Gastrocnemius medialis (tissue), 4 donors: Measurements from ENCODE around the gene PLCD1. TPM values are rescaled to one million over a fixed set of nuclear protein-coding genes. Genes with fewer than 3 reads are reported as not detected.
"Not testable (repeated sequence)": the region's sequence is repeated elsewhere in the genome, so short reads cannot be mapped to it uniquely, and the experiment has no call there.

Source experiments
- ATAC-seq, 2 donors: fragments of 150-250 bp; one replicate each; pipeline ENCODE4 v1.9.1; 2016
- DNase-seq, 2 donors: peaks; one replicate each; pipeline ENCODE4 v3.0.0-alpha.2; 2019
- H3K27ac ChIP-seq, 4 donors: fragments of 200-600 bp; sonication (generic); 1 replicate in 1 of 4; 2 replicates in 3 of 4; pipeline ENCODE4 v1.5.1; 2016 to 2018; ENCODE audit warnings: mild to moderate bottlenecking in 2 of 4, moderate library complexity in 1 of 4
- H3K27me3 ChIP-seq, 3 donors: fragments of 200-600 bp; sonication (generic) in 2 of 3; 1 replicate in 1 of 3; 2 replicates in 2 of 3; pipeline versions ENCODE4 v1.5.1 to v1.6.0; 2016 to 2019; ENCODE audit warnings: mild to moderate bottlenecking in 1 of 3, moderate library complexity in 1 of 3
- H3K36me3 ChIP-seq, 2 donors: fragments of 200-600 bp; sonication (generic) in 1 of 2; one replicate each; pipeline ENCODE4 v1.5.1; 2017 to 2018
- H3K4me1 ChIP-seq, 2 donors: fragments of 200-600 bp; sonication (generic) in 1 of 2; one replicate each; pipeline ENCODE4 v1.5.1; 2016 to 2017; ENCODE audit warnings: mild to moderate bottlenecking in 2 of 2
- H3K4me3 ChIP-seq, 4 donors: fragments of 200-600 bp; sonication (generic) in 3 of 4; 1 replicate in 1 of 4; 2 replicates in 3 of 4; pipeline ENCODE4 v1.5.1; 2016 to 2019; ENCODE audit warnings: mild to moderate bottlenecking in 2 of 4
- H3K9me3 ChIP-seq, 3 donors: fragments of 200-600 bp; sonication (generic) in 2 of 3; 1 replicate in 1 of 3; 2 replicates in 2 of 3; pipeline ENCODE4 v1.5.1; 2016 to 2019
- CTCF ChIP-seq, 5 experiments: fragments of 450-650 bp in 3 of 5; fragments of 200-600 bp in 2 of 5; sonication (generic) in 2 of 5; IDR thresholded peaks in 4 of 5; conservative IDR thresholded peaks in 1 of 5; 1 replicate in 4 of 5; 2 replicates in 1 of 5; pipeline ENCODE4 v1.5.1; 2016 to 2019; ENCODE audit warnings: antibody characterized with exemption in 5 of 5, mild to moderate bottlenecking in 3 of 5, moderate library complexity in 3 of 5
- POLR2A ChIP-seq, 2 donors: fragments of 450-650 bp; IDR thresholded peaks; one replicate each; pipeline ENCODE4 v1.6.1; 2017; ENCODE audit warnings: antibody characterized with exemption in 2 of 2, mild to moderate bottlenecking in 2 of 2, moderate library complexity in 2 of 2
- in situ Hi-C, 4 donors: fragments of 200-750 bp; cut with MboI; loops; one replicate each; pipeline versions ENCODE4 v1.15.0 to v1.8.0; 2017; ENCODE audit warnings: low sequenced_read_pairs in 4 of 4
- intact Hi-C: fragments of 100-400 bp; cut with DNase I; formaldehyde crosslinking; loops from one replicate; pipeline ENCODE4 v1.15.1; 2023; ENCODE audit warnings: low total_unique reads
- total RNA-seq, 4 donors: library from RNA; depleted of rRNA; stranded (reverse); fragments of >200 nt; gene quantifications; one replicate each; pipeline versions ENCODE4 v1.1.0 to v1.2.3, GENCODE V29; 2016

PLCD1 gene
- total RNA-seq, 4 donors from 2014 or later = 2.4 to 6.2 (median 4.7) TPM

- no peaks in the 10 kb centered on the region for H3K36me3 ChIP-seq
- DNase-seq = no peak
These were observed 7.5 kb upstream of the PLCD1 start for GRCh38 chr3:38036906-38037305.

GRCh38 chr3:38036286-38036685 lies 6.8 kb upstream of the PLCD1 start:
- H3K4me3 ChIP-seq = no peak overlapping the region
- no peak for ATAC-seq
- peaks cover 8 to 17% (median 9%) of the 10 kb centered on the region in 3 donors for H3K27me3 ChIP-seq
- in situ Hi-C loops (no loop called here), intact Hi-C loops (no loop called here)
- H3K36me3 ChIP-seq = no peaks in the 10 kb centered on the region
- no peak for DNase-seq
- H3K27ac ChIP-seq = no peak overlapping the region
- peaks cover 10 to 12% of the 10 kb centered on the region in 2 donors for H3K4me1 ChIP-seq
- H3K9me3 ChIP-seq = no peaks in the 10 kb centered on the region
- TF ChIP-seq POLR2A (IDR thresholded peaks at IDR 0.05) (no peak), CTCF (IDR thresholded peaks at IDR 0.05 in 4 of 5, conservative IDR thresholded peaks at IDR 0.05 in 1 of 5) (no peak)

More at GRCh38 chr3:38036906-38037305, 7.5 kb upstream of the PLCD1 start:
- Histone ChIP-seq H3K9me3 (no peaks in the 10 kb centered on the region), H3K4me1 (peaks cover 10 to 12% of the 10 kb centered on the region in 2 donors), H3K4me3 (no peak overlapping the region), H3K27ac (no peak overlapping the region), H3K27me3 (peaks cover 8 to 17% (median 9%) of the 10 kb centered on the region in 3 donors)
- no peak for ATAC-seq
- TF ChIP-seq POLR2A (IDR thresholded peaks at IDR 0.05) = no peak
- no peak for TF ChIP-seq CTCF (IDR thresholded peaks at IDR 0.05 in 4 of 5, conservative IDR thresholded peaks at IDR 0.05 in 1 of 5)
- intact Hi-C loops = no loop called here
- in situ Hi-C loops = no loop called here

GRCh38 chr3:38034335-38034734 lies 4.9 kb upstream of the PLCD1 start:
- DNase-seq, H3K36me3 ChIP-seq, ATAC-seq, in situ Hi-C loops, H3K4me3 ChIP-seq, H3K27ac ChIP-seq, H3K9me3 ChIP-seq, intact Hi-C loops: not testable (repeated sequence)
- H3K27me3 ChIP-seq = peaks cover 3 to 21% (median 7%) of the 10 kb centered on the region in 3 donors
- H3K4me1 ChIP-seq = peaks cover 5 to 10% of the 10 kb centered on the region in 2 donors

GRCh38 chr3:38033586-38033985 lies 4.1 kb upstream of the PLCD1 start:
- in situ Hi-C loops, intact Hi-C loops, DNase-seq, H3K9me3 ChIP-seq, ATAC-seq, H3K36me3 ChIP-seq, H3K27ac ChIP-seq, H3K4me3 ChIP-seq: not testable (repeated sequence)
- Histone ChIP-seq H3K27me3 (peaks cover 0 to 18% (median 7%) of the 10 kb centered on the region in 3 donors), H3K4me1 (peaks cover 0 to 11% of the 10 kb centered on the region in 2 donors)

- no peak overlapping the region for H3K27ac ChIP-seq
- peaks cover 0 to 15% (median 7%) of the 10 kb centered on the region in 3 donors for H3K27me3 ChIP-seq
- intact Hi-C loops = no loop called here
- no peak overlapping the region for H3K4me3 ChIP-seq
- no peaks in the 10 kb centered on the region for H3K36me3 ChIP-seq
- DNase-seq (no peak), ATAC-seq (no peak)
- H3K4me1 ChIP-seq = peaks cover 0 to 11% of the 10 kb centered on the region in 2 donors
- TF ChIP-seq POLR2A (IDR thresholded peaks at IDR 0.05) = no peak
- no peak for TF ChIP-seq CTCF (IDR thresholded peaks at IDR 0.05 in 4 of 5, conservative IDR thresholded peaks at IDR 0.05 in 1 of 5)
- in situ Hi-C loops = no loop called here
- H3K9me3 ChIP-seq = no peaks in the 10 kb centered on the region
These were observed 3.0 kb upstream of the PLCD1 start for GRCh38 chr3:38032328-38032865.
